HG03342 (cell line): Measurements from ENCODE around the gene RIT2.

ENCODE experiments used
- ATAC-seq: cut with Tn5 transposase; IDR thresholded peaks from one replicate; pipeline ENCODE4 v1.9.1; 2021; ENCODE audit warnings: mild to moderate bottlenecking, moderate library complexity; ENCODE audit not compliant: unreplicated experiment

RIT2 gene

DNA sequence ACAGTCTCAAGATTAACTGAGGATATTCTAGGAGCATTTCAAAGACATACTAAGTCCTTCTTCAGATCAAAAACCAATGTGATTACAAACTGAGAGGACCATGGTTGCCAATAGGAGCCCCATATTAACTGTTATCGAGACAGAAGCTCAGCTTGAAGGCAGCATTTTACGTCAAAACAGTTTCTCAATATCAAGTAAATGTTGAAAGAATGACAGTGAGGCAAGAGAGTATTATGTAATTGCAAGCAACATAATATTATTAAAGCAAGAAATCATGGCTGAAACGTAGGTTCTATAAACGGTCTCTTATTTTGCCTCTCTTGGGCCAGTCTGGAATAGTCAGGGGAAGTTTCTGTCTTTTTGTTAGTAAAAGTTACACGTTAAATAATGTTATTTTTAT lies 22.9 kb downstream of the RIT2 start:
- ATAC-seq = no peak

DNA sequence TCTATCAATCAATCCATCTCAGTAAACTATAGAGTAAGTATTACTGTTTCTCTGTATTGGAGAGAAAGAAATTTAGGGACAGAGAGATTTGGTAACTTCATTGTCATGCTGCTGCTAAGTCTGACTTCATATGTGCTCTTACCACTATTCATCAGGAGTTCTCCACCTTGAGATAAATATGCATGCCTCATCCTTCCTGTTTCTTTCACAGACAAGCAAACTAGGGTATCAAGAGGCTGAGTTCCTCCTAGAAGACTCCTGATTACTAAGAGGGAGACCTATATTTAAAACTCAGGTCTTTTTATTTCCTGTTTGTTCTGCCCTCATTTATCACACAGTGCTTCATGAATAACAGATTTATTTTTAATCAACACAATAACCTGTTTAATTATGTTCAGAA lies 34.1 kb downstream of the RIT2 start:
- ATAC-seq = no peak

- ATAC-seq = no peak
Measured at GRCh38 chr18:43080671-43081070, 34.8 kb downstream of the RIT2 start.

DNA sequence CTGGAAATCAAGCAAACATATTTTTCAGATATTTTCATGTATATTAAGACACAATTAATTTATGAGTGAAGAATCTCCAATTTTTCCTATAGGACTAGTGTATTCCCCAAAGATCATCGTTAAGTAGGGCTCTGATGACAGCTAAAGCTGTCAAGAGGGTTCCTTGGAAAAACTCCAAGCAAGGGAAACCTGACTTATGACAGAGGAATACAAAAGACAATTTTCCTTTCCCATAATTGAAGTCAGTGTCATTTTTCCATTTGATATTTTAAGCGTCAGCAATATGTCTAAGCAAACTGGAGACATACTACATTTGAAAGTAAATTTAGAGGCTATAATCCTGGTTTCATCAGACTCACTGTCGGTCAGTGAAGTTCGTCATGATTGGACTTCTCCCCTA lies 36.1 kb downstream of the RIT2 start:
- no peak for ATAC-seq

DNA sequence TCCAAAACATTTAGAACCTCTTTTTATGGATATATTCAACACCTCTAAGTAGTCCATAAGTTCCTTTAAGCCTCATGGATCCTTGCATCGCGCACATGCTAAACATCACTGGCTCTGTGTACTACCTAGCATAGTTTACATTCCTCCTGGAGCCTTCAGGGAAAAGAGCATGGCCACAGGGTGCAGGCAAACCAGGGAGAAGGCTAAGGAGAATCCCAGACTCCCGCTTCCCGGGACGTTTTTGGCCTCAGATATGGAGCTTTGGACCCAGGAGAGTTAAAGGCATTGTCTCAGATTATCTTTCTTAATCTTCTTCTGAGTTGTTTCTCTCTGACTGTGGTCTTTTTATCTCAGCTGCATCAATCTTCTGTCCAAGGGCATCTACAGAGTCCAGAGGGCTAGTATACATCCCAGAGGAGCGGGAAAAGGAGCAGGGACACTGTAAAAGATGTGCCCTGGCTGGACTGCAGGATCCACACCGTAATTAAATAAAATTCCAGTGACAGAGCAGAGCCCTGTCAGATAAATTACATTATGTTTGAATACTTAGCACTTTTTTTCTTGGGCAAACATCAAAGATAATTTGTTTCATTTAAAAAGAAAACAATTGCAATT lies 36.9 kb downstream of the RIT2 start:
- ATAC-seq = no peak

- ATAC-seq = no peak
Measured at GRCh38 chr18:43077510-43078308, 37.8 kb downstream of the RIT2 start.

GRCh38 chr18:43073771-43074170 lies 41.7 kb downstream of the RIT2 start:
- no peak for ATAC-seq

GRCh38 chr18:43068781-43069180 lies 46.7 kb downstream of the RIT2 start:
- ATAC-seq = no peak

- ATAC-seq = no peak
Measured at GRCh38 chr18:43067570-43067969, 47.9 kb downstream of the RIT2 start.

GRCh38 chr18:43061816-43062215 lies 53.7 kb downstream of the RIT2 start:
- no peak for ATAC-seq

GRCh38 chr18:43061318-43061717 lies 54.2 kb downstream of the RIT2 start:
- ATAC-seq = no peak

GRCh38 chr18:43060020-43060419 lies 55.5 kb downstream of the RIT2 start:
- no peak for ATAC-seq

DNA sequence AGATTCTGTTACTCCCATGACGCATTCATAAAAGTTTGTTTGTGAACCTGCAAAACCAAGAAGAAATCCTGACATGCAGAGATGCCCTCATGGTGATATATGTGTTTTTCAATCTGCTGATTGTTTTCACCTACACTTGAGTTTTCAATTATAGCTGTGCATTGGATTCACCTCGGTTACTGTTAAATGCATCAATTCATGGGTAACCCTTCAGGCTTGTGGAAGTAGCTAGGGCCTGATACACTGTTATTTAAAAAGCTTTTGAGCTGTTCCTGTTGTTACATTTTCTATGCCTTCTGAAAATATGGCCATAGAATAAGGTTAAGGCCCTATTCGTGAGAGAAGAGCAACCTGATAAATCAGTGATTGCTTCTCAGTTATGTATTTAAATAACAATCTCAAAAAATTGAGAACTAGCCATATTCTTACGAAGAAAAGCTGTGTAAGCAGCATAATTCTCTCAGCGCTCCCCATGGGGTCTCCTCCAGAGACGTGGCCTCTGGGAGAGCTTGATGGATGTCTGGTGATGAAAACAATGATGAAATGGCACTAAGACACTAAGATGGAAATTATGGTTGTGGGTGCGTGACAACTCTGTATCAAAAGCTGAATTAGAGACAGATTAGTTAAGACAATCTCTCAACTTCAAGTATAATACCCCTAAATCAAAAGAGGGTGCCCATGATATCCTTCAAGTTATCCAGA lies 60.5 kb downstream of the RIT2 start:
- ATAC-seq = no peak

- no peak for ATAC-seq
Measured at GRCh38 chr18:43049021-43049420, 66.5 kb downstream of the RIT2 start.

DNA sequence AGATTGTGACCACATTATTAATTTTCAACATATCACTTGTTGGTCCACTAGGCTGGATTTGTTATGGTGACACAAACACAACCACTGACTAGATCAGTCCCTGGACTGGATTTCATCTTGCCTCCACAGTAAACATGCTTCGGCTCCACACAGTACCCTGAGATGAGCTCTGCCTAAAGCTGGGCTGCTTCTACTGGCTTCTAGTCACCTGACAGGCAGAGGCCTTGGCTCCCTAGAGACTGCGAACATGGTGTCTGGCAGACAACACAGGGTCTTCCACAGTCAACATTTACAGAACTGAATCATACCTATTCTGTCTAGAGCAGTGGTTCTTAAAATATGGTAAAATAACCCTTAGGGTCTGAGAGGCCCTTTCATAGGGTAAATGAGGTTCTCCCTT lies 69.2 kb downstream of the RIT2 start:
- no peak for ATAC-seq

GRCh38 chr18:43043626-43044025 lies 71.9 kb downstream of the RIT2 start:
- no peak for ATAC-seq

DNA sequence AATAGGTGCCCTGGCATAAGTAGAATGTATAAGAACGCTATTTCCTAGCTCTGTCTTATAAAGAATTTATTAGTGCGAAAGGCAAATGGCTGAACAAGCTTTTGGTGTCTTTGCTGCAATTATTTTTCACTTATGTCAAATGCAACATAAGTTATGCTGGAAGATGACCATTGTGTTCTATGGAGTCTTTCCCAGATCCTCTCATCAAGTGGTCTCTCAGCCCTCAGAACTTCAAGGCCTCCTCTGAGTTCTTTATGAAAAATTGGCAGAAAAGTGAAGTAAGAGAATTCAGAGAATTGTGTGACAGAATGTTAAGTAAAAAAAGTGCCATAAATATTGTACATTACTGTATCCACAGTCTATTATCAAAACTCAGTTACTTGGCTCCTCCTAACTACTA lies 75.2 kb downstream of the RIT2 start:
- ATAC-seq = no peak

GRCh38 chr18:43034683-43035500 lies 80.6 kb downstream of the RIT2 start:
- no peak for ATAC-seq

DNA sequence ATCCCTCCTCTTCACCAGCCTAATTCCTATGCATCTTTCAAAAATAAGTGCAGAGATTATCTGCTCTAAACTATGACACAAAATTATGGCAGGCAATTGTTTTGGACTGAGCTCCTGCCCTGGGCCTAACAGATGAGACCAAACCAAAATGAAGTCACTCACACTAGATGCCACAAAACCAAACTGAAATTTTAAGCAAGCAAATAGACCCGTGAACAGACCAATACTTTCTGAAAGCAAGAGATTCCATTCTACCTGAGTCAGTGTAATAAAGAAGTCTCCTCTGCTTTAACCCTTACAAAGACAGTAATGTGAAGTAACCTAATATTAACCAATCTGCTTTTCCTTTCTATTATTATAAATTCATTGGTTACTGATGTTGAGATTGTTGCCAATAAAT lies 84.3 kb downstream of the RIT2 start:
- ATAC-seq = no peak

- ATAC-seq = no peak
Measured at GRCh38 chr18:43029414-43029813, 86.1 kb downstream of the RIT2 start.

GRCh38 chr18:43022874-43023273 lies 92.6 kb downstream of the RIT2 start:
- ATAC-seq = no peak
